GM19463 (cell line): ENCODE results near the gene SEMA4D.

Experiments
- ATAC-seq: cut with Tn5 transposase; IDR thresholded peaks from one replicate; pipeline ENCODE4 v1.9.1; 2021; ENCODE audit warnings: mild to moderate bottlenecking, moderate library complexity; ENCODE audit not compliant: unreplicated experiment

Gene SEMA4D

GRCh38 chr9:89390068-89390555 lies 107.8 kb downstream of the SEMA4D start:
- ATAC-seq, result no peak

GRCh38 chr9:89388868-89389177 lies 109.1 kb downstream of the SEMA4D start:
- no peak for ATAC-seq

GRCh38 chr9:89388084-89388867 lies 109.6 kb downstream of the SEMA4D start:
- ATAC-seq, result no peak

- ATAC-seq, result no peak
Measured at GRCh38 chr9:89387197-89387849, 110.6 kb downstream of the SEMA4D start.

- no peak for ATAC-seq
Measured at GRCh38 chr9:89386797-89387196, 111.1 kb downstream of the SEMA4D start.

- no peak for ATAC-seq
Measured at GRCh38 chr9:89386206-89386605, 111.7 kb downstream of the SEMA4D start.

GRCh38 chr9:89384783-89385182 lies 113.1 kb downstream of the SEMA4D start:
- ATAC-seq, result no peak

GRCh38 chr9:89383721-89384300 lies 114.1 kb downstream of the SEMA4D start:
- no peak for ATAC-seq

GRCh38 chr9:89383030-89383720 lies 114.7 kb downstream of the SEMA4D start:
- ATAC-seq, result no peak

- ATAC-seq, result no peak
Measured at GRCh38 chr9:89382026-89382986, 115.6 kb downstream of the SEMA4D start.

- no peak for ATAC-seq
Measured at GRCh38 chr9:89381308-89381609, 116.7 kb downstream of the SEMA4D start.

- no peak for ATAC-seq
Measured at GRCh38 chr9:89380437-89381307, 117.2 kb downstream of the SEMA4D start.

- no peak for ATAC-seq
Measured at GRCh38 chr9:89379508-89380115, 118.3 kb downstream of the SEMA4D start.

- no peak for ATAC-seq
Measured at GRCh38 chr9:89379031-89379430, 118.9 kb downstream of the SEMA4D start.

- ATAC-seq, result no peak
Measured at GRCh38 chr9:89378541-89378940, 119.4 kb downstream of the SEMA4D start.

- no peak for ATAC-seq
Measured at GRCh38 chr9:89377411-89377810, 120.5 kb downstream of the SEMA4D start.

GRCh38 chr9:89376741-89377351 lies 121.1 kb downstream of the SEMA4D start:
- no peak for ATAC-seq

GRCh38 chr9:89376286-89376685 lies 121.6 kb downstream of the SEMA4D start:
- ATAC-seq, result no peak
